Measurements from ENCODE around the gene KCNMB2.

KCNMB2 gene

DNA sequence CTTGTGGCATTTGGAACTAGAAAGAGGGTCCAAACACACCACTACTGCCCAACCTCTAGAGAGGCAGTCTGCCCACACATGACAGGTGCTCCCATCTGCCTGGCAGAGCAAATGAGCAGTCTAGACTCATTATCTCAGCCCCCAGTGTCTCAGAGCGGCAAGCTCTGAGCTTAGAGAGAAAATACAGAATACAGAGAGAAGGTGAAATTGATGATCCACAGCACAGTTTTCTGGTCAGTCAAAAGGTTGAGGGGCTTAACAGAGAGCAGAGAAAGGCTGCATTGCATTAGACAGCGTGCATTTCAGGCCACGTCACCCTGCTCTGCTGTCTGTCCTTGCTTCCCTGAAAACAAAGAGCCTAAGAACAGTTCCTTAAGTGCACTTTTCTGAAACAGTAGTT, 135.1 kb downstream of the KCNMB2 start:
- no peak overlapping the region for H3K4me3 ChIP-seq (ENCODE audit: low read depth, low read length)
- TF ChIP-seq, protein P1, sequence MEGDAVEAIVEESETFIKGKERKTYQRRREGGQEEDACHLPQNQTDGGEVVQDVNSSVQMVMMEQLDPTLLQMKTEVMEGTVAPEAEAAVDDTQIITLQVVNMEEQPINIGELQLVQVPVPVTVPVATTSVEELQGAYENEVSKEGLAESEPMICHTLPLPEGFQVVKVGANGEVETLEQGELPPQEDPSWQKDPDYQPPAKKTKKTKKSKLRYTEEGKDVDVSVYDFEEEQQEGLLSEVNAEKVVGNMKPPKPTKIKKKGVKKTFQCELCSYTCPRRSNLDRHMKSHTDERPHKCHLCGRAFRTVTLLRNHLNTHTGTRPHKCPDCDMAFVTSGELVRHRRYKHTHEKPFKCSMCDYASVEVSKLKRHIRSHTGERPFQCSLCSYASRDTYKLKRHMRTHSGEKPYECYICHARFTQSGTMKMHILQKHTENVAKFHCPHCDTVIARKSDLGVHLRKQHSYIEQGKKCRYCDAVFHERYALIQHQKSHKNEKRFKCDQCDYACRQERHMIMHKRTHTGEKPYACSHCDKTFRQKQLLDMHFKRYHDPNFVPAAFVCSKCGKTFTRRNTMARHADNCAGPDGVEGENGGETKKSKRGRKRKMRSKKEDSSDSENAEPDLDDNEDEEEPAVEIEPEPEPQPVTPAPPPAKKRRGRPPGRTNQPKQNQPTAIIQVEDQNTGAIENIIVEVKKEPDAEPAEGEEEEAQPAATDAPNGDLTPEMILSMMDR (IDR thresholded peaks at IDR 0.05; ENCODE audit: insufficient read depth, low read depth, low read length, missing control alignments): no peak
- no peak for DNase-seq (ENCODE audit: low read depth)

DNA sequence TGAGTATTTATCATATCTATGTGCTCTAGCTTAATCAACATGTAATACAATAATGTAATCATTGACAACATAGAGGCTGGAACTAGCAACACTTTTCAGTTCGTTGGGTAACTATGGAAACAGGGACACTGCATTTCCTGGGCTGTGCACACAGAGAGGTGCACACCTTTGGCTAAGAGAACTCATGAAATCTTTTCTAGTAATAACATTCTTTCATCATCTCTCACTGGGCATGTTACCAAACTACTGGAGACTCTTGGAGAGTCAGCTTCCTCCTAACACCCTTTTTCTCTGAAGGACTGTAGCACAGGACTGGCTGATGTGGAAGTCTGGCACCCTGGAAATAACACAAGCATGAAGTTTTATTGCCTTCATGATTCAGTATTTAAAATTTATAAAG, 135.6 kb downstream of the KCNMB2 start:
- peak; percentile 35 for DNase-seq (ENCODE audit: low read depth)

DNA sequence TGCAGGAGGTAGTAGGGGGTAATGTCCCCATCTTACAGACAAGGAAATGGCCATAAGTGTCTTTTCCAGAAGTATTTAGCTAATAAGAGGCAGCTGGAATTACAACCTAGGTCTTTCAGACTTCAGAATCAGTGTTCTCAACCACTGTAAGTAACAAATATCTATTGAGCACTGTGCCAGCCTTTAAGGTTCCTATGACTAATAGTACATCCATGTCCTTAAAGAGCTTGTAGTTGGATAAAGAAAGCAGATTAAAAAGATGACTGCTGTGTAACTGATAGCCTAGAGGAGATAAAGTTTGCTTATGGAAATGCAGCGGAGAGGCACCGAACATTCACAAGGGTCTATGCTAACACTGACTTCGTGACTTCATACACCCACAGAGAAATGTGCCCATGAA, 136.0 kb downstream of the KCNMB2 start:
- no peak overlapping the region for H3K4me3 ChIP-seq (ENCODE audit: low read depth, low read length)
- TF ChIP-seq, protein P1 (IDR thresholded peaks at IDR 0.05; ENCODE audit: insufficient read depth, low read depth, low read length, missing control alignments): no peak
- no peak for DNase-seq (ENCODE audit: low read depth)

More for the DNA sequence above, 135.6 kb downstream of the KCNMB2 start:
- H3K4me3 ChIP-seq (ENCODE audit: low read depth, low read length): no peak overlapping the region
- TF ChIP-seq, protein P1 (IDR thresholded peaks at IDR 0.05; ENCODE audit: insufficient read depth, low read depth, low read length, missing control alignments): no peak

DNA sequence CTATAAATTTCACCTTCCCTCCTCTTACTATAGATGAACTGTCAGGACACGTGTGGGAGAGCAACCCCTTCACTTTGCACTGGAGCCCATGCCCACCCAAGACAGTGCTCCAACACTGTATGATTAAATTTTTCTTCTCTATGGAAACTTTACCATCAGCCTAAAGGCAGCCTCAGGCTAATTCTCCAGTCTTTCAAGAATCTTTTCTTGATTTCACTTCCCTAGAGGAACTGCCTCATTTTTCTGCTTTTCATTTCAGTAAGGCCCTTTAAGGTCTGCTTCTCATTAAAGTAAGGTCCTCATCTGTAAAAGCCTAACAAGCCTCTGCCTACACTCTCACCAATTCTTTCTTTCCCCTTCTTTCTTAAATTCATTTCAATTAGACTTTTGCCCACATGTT, 137.3 kb downstream of the KCNMB2 start:
- TF ChIP-seq, protein P1 (IDR thresholded peaks at IDR 0.05; ENCODE audit: insufficient read depth, low read depth, low read length, missing control alignments): no peak
- no peak overlapping the region for H3K4me3 ChIP-seq (ENCODE audit: low read depth, low read length)
- DNase-seq (ENCODE audit: low read depth): no peak

DNA sequence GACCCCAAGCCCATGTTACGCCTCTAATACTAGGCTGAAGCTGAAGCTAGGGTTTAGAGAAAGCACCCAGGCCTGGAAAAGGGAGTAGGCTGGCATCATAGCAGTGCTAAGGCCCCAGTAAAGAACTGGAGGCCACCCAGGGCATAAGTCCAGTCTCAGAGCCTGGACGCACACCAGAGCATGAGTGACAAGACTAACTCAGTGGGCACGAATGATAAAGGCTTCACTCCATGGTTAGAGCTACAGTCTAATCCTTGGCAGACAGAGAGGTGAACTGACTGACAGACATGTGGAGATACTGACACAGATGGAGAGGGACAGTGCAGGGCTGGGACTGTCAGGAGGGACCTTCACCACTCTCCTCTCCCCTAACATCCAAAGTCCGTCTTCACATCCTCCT, 139.8 kb downstream of the KCNMB2 start:
- TF ChIP-seq, protein P1 (IDR thresholded peaks at IDR 0.05; ENCODE audit: insufficient read depth, low read depth, low read length, missing control alignments): no peak
- no peak for DNase-seq (ENCODE audit: low read depth)

DNA sequence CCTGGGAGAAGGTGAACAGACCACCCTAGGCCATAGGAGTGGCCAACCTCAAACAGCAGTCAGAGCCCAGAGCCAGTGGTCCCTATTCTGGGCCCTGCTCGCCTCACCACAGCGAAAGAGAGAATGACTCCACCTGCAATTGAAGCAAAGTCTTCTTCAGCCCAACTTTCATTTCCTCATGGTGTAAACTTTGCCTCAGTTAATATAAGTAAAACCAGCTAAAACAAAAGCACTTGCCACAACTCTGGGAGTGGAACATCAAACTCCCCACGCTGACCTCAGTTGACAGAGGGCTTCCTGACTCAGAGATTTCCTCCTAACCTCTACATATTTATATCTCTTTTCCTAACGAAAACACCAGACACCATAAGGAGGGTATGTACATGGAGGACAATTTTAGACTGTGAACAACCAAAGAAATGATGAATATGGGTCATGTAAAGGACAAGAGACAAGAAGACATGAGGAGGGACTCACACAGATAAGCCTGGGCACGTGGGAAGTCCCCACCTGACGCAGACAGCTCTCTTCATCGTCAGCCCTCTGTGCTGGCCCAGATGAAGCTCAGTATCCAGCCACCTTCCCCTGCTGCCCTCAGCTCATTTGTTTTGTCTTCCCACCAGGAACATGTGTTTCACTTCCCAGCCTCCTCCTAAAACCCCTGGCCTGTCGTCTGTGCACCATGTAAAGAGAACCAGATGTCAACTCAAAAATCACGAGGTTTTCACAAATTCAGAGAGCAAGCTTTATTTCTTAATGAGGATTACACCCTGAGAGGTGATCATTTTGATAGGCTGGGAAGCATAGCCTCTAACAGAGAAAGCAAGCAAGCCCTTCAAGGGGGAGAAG, 140.9 kb downstream of the KCNMB2 start:
- H3K4me3 ChIP-seq (ENCODE audit: low read depth, low read length): no peak overlapping the region
- TF ChIP-seq, protein P1 (IDR thresholded peaks at IDR 0.05; ENCODE audit: insufficient read depth, low read depth, low read length, missing control alignments): no peak

More for the DNA sequence above, 139.8 kb downstream of the KCNMB2 start:
- H3K4me3 ChIP-seq (ENCODE audit: low read depth, low read length): no peak overlapping the region

More for the DNA sequence above, 140.9 kb downstream of the KCNMB2 start:
- DNase-seq (ENCODE audit: low read depth): peak; percentile 46
